NCI-H1092 (cell line): ENCODE results near the gene TMEM255A.

Experiments
- DNase-seq: peaks from one replicate; lab custom pipeline; 2025; lab: John Stamatoyannopoulos, UW

Gene TMEM255A

DNA sequence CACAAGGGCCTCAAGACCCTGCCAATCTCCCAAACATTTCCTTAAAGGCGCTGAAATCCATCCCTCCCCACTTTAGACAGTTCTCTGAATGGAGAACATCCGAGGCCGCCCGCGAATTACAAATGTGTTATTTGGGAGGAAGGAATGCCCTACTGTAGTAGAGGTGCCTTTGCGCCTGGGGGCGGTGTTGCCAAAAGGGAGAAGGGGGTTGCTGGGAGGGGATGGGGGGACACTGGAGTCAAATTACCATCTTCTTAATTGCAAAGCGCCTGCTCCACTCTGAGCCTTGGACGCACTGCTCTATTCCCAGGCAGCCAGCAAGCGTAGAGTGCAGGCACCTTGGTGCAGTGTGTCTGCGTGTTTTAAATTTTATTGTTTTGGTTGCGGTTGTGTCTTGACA is 2.7 kb downstream of the TMEM255A start:
- DNase-seq: no peak

DNA sequence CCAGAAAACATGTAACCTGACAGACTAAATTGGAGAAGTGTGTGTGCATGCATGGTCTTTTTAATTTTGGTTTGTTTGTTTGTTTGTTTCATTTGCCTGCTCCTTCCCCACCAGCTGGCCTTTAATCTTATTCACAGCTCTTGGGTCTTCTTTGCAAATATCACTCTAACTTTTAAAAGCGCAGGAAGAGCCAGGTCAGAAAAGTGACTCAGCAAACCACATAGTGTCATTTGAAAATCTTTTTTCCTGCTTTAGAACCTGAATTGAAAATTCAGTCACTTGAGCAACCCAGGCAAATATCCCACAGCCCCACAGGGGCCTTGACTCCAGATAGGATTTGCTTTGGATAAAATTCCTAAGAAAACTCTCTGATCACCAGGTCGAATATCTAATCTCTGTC is 4.6 kb downstream of the TMEM255A start:
- no peak for DNase-seq

DNA sequence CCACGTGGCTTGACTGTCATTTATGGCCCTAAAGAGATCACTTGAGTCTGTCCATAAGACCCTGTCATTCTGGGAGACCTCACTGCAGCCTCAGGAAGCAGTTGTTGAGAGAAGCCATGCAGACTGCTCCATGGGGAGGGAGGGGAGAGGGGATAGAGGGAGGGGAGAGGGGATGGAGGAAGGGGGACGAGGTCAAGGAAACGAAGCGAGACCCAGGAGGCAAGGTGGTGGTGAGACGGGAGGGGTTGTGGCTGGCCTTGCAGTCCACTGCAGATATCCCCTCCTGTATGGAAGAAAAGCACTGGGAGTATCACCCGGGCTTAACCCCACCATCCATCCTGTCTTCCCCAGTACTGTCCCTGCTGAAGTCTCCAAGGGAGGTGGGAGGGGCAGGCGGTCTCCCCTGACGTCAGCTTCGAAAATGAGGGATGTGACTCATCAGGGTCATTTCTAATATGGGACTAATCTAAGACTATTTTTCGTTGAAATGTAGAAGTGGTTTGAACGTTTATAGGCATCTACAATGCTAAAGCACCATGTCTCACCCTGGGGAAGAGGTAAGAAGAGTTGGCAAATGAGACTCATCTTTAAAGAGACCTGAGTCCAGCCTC is 5.6 kb downstream of the TMEM255A start:
- no peak for DNase-seq

- no peak for DNase-seq
These were observed 7.0 kb downstream of the TMEM255A start for GRCh38 chrX:120304256-120304655.

DNA sequence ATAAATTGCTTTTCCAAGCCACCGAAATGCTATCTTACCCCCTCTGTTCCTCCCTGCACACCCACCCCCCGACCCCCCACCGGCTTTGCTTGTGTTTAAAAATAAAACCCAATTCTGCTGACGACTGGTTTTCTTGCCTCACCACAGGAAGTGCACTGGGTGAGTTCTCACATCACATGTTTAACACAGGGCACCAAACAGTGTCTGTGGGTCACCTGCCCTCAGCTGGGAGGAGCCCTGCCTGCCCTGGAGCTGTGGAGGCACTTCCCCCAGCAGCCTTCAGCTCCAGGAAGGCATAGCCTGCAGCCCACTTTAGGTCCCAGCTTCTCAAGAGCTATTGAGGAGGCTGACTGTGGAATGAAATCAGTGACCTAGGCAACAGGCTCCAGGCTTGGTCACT is 8.8 kb downstream of the TMEM255A start:
- DNase-seq: no peak

DNA sequence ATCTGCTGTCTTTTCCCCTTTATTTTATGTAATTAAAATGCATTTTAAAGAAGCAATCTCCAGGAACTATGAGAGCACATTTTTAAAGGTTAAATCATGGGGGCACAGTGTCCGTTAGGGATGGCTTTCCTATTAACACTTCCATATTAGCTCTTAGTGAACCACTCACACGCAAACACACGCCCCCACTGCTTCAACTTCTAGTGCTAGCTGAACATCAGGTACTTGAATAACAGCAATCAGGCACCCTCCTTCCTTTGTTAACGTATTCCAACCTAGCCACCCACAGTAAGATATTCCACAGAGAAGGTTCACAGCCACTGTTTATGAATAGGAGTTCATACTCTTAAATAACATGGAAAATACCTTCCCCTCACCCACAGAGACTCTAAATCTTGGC is 9.3 kb downstream of the TMEM255A start:
- DNase-seq: no peak

DNA sequence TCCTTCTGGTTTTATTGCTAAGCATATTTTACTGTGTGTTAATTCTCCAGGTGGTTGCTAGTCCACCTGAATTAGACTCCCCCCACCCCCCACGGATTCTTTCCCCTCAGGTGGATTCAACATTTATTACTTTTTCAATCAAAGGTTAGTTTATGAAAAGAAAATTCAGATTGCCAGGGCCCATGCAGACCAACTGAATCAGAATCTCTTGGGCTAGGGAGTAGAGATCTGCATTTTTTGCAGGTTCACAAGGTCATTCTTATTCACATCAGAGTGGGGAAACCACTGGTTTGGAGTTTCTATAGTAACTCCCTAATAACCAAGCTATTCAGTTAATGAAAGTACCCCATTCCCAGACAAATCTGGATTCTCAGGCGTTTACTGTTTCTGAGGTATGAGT is 9.8 kb downstream of the TMEM255A start:
- no peak for DNase-seq

DNA sequence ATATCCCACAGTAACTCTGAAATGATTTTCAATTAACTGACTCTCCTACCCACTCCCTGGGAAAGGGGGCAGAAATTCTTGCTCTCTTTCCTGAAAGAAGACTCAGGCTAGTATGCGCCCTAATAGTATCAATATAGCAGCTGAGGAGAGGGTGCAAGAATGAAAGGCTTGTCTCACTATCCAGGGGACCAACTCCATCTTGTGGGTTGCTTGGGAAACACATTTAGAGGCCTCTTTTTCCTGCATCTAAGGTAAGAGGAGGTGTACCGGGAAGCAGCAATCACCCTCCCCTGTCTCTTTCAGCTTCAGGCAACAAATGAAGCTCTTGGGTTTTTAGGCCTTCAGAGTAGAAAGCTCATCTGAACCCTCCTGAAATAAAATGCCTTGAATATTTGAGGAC is 11.3 kb downstream of the TMEM255A start:
- no peak for DNase-seq

- DNase-seq: no peak
These were observed 13.3 kb downstream of the TMEM255A start for GRCh38 chrX:120297923-120298322.

DNA sequence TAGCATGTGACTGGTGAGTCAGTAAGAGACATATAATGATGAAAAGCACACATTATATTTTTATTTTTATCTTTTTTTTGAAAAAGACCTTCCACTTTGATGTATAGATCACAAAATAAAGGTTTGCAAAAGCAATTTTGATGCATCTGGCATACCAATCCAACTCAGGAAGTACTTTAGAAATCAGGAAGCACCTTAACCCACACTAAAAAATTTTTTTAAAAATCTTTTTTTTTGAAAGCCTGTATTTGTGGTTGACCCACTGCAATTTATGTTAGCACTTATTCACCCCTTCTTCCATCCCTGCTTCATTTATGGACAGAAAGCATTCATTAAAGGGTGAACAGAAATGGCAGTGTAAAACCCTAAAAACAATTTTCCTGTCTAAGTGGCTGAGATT is 16.6 kb downstream of the TMEM255A start:
- no peak for DNase-seq

DNA sequence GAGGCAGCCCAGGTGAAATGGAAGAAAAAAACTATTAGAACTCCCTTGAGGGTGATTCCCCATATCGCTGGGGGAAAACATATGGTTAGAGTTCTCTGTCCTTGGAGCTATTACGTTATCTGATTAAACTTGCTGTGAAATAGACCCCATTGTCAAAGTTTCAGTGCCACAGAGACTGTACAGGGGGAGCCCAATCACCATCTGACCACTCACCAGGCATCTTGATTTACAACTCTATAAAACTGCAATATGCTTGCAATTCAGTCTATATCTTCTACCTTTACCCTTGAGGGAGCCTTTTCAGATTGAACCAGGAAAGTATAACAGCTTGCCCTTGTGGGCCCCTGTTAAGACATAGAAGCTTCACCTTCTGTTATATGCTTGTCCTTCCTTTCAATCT is 18.2 kb downstream of the TMEM255A start:
- no peak for DNase-seq

GRCh38 chrX:120291211-120291610 is 20.1 kb downstream of the TMEM255A start:
- DNase-seq: no peak

DNA sequence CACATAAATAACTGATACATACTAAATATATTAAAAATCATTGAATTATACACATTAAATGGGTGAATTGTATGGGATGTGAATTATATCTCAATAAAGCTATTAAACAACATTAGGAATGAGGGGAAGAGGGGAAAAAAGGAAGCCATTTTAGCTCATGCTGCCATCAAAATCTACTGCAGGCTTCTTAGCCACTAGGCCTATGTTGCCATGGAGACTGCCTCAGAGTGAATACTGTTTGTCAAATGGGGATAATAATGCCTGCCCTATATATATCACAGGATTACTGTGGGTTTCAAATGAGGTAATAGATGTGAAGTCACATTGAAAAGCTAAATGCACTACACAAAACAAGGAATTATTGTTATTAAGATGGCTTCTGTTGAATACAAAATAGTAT is 21.2 kb downstream of the TMEM255A start:
- DNase-seq: no peak

- no peak for DNase-seq
These were observed 23.6 kb downstream of the TMEM255A start for GRCh38 chrX:120287513-120288112.

DNA sequence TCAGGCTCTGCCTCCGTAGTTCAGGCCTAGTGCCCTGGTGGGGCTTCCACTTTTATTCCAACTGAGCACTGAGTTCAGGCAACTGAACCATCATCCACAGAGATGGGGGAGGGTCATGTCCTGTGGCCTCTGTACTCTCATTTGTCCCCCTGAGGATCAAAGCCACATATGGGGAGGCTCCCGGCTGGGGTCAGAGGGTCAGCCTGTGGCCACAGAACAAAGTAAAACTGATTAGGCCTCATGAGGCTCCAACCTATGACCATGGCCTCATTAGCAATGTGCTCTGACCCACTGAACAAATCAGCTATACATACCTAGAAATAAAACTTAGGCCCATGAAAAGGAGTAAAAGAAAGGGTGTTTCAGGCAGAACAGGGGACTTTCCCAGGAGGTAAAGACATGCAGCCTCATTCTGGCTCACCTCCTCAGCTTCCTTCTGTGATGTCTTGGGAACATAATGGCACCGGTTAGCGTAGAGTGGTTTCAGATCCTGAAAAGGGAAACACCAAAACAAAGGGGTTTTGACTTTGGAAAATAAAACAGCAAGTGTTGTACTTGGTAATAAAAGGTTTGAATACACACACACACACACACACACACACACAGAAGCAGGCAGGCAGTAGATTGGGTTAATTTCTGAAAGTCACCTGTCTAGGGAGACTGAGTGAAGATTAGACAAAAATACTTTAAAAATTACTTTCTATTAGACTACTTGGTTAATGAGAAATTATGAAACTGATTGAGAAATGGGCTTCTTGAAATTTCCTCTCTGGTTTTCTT is 24.3 kb downstream of the TMEM255A start:
- no peak for DNase-seq

DNA sequence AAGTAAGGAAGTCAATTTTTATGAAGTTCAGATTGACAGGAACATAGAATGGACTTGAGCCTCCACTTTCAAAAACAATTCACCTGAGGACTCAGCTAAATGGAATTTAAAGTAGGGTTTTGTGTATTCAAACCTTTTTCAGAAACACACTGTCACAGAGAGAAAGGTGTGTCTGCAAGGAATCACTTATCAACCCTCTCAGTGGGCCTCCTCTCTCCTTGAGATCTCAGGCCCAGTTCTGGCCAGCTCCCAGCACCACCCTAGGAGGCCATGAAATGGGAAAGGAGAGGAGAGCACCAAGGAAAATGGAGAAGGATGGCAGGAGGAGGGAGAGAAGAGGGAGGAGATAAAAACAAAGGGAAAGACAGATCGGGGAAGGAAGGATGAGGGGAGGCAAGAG is 28.6 kb downstream of the TMEM255A start:
- no peak for DNase-seq

DNA sequence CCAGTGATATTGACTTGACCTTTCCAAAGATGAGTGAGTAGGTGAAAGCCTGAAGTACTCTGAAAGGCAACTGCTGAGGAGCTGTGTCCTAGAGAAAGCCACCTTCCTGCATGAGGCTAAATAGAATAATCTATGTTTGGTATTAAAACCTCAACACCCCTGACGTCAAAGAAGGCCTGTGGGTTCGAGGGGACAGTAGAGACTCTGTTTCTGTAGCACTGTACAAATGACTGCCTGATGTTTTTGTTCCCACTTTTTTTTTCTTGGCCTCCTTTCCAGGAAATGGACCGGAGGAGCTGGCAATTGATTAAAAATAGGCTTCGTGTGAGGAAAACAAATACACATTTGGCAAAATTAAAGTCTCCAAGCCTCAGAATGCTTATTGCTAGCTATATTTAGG is 29.5 kb downstream of the TMEM255A start:
- no peak for DNase-seq

DNA sequence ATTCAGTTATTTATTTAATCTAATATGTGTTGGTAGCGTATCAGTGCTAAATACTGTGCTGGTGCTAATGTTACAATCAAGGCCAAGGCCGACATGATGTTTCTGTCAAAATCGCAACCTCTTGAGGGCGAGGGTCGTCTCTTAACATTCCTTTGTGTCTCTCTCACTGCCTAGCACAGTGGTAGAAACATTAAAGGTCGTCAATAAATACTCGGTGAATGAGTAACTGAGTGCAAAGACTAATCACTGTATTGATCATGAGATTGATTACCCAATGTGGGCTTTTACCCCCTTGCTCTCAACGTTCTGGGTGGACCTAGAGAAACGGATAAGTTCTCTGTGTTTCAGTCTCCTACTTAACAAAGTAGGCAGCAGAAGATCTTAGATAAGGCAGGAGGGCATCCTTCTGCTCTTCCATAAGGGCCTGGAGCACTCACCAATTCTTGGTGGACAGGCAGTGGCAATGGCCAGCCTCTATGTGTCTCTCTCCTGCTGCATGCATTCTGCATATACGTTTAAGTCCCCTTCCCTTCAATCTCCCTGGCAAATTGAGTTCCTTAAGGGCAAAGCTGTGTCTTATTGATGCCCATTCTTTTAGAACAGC is 30.1 kb downstream of the TMEM255A start:
- DNase-seq: no peak

- no peak for DNase-seq
These were observed 36.3 kb downstream of the TMEM255A start for GRCh38 chrX:120274958-120275357.

GRCh38 chrX:120274145-120274544 is 37.1 kb downstream of the TMEM255A start:
- no peak for DNase-seq

DNA sequence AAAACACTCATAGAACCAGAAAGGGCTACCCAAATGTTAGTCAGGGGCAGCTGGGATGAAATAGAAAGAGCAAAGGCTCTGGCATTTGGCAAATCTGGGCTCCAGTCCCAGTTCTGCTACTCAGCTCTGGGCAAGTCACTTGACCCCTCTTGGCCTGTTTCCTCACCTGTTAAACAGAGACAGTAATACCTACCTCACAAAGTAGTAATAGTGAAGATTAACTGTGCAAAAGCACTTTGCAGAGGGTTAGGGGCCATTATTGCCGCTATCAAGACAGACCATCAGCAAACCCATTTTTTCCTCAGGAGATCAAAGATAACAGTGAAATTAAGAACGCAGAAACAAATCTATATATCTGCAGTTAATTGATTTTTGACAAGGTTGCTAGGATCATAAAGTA is 40.0 kb downstream of the TMEM255A start:
- DNase-seq: no peak

DNA sequence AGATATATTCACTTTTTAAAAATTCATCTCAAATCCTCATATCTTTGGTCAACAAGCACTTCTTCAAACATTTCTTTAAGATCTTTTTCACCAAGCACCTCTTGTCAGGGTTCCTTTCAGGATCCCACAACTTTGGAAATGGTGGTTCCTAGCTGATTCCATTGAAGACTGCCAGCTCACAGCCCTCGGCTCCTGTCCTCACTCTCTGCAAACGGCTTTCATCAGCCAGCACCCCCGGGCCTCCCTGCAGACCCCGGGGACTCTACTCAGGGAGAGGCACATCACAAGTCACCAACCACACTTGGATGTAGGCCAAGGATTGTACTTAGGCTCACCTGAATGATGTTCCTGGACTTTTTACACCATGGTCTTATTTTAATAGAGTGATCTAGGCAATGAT is 40.7 kb downstream of the TMEM255A start:
- no peak for DNase-seq

DNA sequence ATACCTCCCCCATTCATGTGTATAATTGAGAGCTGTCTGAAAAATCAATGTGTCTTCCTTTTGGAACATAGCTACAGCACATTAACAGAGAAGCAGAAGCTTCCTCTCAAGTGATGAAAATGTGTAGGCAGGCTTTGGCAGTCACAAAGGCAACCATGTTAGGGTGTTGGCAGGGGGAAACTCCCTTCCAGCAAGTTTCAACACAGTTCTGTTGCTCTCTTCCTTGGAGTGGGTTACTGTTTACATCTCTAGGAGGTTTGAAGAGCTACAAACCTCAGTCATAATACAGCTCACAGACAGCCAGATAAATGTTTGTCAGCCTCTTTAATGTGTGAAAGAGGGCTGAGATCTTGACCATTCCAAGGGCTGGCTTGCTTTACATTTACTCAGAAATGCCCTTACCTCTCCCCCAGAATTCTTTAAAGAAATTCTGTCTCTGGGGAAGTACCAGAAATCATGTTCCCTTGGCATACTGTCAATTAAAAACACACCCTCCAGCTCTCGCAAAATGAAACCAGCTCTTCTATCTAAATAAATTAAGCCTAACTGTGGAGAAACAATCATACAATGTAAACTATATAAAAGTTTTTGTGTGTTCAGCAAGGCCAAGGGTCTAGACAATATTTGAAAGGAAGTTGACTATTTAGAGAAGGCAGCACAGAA is 41.8 kb downstream of the TMEM255A start:
- DNase-seq: no peak
